ENCODE results near the gene UQCR10. TPM values are rescaled to one million over a fixed set of nuclear protein-coding genes. Genes with fewer than 3 reads are reported as not detected.

UQCR10 gene
- total RNA-seq, 1 donor from 2014 or later = 42.4 TPM

DNA sequence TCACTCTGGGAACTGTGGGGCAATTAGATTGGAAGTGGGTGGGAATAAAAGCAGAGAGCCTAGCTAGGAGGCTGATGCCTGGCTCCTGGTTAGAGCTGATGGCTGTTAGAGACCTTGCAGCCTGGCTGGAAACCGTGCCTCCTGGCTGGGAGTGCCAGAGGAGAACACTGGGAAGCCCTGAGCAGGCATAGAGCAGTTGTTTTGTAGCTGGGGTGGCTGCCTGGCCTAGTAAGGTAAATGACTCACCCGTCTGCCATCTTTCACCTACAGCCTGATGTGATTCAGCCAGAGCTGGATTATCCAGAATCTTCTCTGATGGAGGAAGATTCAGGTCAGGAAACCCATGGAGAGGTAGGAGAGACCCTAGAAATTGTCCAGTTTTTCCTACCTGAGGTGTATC is 6.1 kb downstream of the UQCR10 start:
- DNase-seq (ENCODE audit: low read depth) (peak; percentile 86), FAIRE-seq (no peak)
- Histone ChIP-seq H3K36me3 (ENCODE audit: control insufficient read depth, insufficient read depth, low read length) (peaks cover 6% of the 10 kb centered on the region), H3K4me3 (ENCODE audit: low read depth, low read length) (no peak overlapping the region), H3K27me3 (ENCODE audit: control insufficient read depth, insufficient read depth, low read length) (no peaks in the 10 kb centered on the region)
- TF ChIP-seq, protein P1, sequence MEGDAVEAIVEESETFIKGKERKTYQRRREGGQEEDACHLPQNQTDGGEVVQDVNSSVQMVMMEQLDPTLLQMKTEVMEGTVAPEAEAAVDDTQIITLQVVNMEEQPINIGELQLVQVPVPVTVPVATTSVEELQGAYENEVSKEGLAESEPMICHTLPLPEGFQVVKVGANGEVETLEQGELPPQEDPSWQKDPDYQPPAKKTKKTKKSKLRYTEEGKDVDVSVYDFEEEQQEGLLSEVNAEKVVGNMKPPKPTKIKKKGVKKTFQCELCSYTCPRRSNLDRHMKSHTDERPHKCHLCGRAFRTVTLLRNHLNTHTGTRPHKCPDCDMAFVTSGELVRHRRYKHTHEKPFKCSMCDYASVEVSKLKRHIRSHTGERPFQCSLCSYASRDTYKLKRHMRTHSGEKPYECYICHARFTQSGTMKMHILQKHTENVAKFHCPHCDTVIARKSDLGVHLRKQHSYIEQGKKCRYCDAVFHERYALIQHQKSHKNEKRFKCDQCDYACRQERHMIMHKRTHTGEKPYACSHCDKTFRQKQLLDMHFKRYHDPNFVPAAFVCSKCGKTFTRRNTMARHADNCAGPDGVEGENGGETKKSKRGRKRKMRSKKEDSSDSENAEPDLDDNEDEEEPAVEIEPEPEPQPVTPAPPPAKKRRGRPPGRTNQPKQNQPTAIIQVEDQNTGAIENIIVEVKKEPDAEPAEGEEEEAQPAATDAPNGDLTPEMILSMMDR (IDR thresholded peaks at IDR 0.05; ENCODE audit: insufficient read depth, low read length, severe bottlenecking) = no peak

DNA sequence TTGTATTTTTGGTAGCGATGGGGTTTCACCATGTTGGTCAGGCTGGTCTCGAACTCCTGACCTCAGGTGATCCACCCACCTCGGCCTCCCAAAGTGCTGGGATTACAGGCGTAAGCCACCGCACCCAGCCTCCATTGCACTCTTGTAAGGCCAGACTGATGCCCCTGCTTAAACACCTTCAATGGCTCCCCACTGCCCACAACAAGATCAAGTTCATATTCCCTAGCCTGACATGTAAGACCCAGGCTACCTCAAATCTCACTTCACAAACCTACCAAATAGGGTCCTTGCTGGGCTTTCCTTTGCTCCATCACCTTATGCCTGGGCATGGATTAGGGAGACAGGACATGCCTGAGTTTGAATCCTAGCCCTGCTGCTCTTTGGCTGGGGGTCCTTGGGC is 13.1 kb downstream of the UQCR10 start:
- Histone ChIP-seq H3K4me3 (ENCODE audit: low read depth, low read length) (no peak overlapping the region), H3K36me3 (ENCODE audit: control insufficient read depth, insufficient read depth, low read length) (no peaks in the 10 kb centered on the region), H3K27me3 (ENCODE audit: control insufficient read depth, insufficient read depth, low read length) (no peaks in the 10 kb centered on the region)
- FAIRE-seq = no peak
- TF ChIP-seq, protein P1 (IDR thresholded peaks at IDR 0.05; ENCODE audit: insufficient read depth, low read length, severe bottlenecking) = no peak
- DNase-seq (ENCODE audit: low read depth) = no peak

DNA sequence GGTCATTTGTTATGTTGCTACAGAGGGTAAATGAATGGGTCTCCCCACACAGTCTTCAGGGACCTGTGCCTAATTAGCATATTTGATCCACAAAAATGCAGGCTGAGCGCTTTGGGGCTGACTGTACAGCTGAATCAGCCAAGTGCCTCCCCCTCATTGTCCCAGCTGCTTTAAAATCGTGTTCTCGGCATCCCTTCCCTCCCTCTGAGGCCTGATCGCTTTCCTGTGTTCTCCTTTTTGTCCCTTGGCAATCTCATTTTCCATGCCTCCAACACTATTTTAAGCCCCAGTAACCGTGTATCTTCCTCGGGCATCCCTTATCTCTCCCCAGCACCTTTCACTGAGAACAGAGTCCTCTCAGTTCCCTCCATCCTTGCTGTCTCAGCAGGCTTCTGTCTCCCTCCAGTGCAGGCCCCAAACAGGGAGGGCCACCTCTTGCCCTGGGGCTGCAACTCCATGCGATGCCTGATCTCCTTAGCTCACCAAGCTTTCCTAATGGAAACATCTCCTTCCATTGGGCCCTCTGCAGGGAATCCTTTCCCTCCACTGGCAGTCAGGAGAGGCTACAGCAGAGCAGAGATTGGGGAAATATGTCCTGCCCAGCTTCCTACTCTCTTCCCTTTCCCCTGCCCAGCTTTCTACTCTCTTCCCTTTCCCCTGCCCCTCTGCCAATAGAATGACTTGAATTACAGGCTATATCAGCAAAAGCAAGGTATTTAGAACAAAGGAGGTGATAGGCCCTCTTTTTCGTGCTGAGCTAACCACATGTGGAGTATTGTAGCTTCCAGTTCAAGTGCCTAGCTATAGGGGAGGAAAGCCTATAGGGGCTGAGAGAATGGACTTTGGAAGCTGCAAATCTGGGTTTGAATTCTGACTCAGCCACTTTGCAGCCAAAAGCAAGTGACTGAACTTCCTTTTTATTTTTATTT is 13.8 kb downstream of the UQCR10 start:
- TF ChIP-seq, protein P1 (IDR thresholded peaks at IDR 0.05; ENCODE audit: insufficient read depth, low read length, severe bottlenecking) = no peak
- Histone ChIP-seq H3K27me3 (ENCODE audit: control insufficient read depth, insufficient read depth, low read length) (no peaks in the 10 kb centered on the region), H3K36me3 (ENCODE audit: control insufficient read depth, insufficient read depth, low read length) (no peaks in the 10 kb centered on the region), H3K4me3 (ENCODE audit: low read depth, low read length) (no peak overlapping the region)
- no peak for FAIRE-seq
- peak; percentile 80 for DNase-seq (ENCODE audit: low read depth)

DNA sequence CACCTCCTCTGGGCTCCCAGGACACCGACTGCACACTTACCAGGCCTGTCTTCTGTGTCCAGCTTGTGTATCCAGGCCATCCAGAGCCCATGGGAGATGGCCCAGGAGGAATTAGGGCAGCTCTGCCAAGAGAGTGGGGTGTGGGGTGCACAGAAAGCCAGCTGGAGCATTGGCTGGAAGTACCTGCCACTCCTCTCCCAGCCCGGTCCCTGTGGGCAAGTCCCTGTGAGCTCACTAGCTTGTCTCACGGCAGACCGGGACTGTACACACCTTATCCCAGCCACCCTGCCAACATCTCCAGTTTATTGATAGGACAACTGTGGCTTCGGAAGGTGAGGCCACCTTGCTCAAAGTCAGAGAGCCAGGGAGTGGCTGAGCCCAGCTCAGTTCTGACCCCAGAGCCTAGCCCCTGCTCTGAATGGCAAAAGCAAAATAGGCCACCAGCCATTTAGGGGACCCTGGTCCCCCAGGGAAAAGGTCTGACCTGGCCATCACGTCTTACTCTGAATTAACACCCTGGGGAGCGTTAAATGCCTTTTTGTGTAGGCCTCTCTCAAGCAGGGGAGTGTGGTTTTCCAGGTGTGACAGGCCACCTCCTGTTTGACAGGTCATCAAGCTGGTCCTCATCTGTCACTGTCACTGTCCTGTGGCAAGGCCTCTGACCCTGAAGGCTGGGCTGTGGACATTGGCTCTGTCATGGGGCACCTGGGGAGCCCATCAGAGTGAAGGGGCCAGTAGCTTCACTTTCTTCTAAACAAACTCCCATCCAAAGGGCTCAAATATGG is 15.1 kb downstream of the UQCR10 start:
- Histone ChIP-seq H3K27me3 (ENCODE audit: control insufficient read depth, insufficient read depth, low read length) (no peaks in the 10 kb centered on the region), H3K4me3 (ENCODE audit: low read depth, low read length) (no peak overlapping the region), H3K36me3 (ENCODE audit: control insufficient read depth, insufficient read depth, low read length) (no peaks in the 10 kb centered on the region)
- peak; percentile 50 for DNase-seq (ENCODE audit: low read depth)
- no peak for FAIRE-seq
- TF ChIP-seq, protein P1 (IDR thresholded peaks at IDR 0.05; ENCODE audit: insufficient read depth, low read length, severe bottlenecking) = no peak

DNA sequence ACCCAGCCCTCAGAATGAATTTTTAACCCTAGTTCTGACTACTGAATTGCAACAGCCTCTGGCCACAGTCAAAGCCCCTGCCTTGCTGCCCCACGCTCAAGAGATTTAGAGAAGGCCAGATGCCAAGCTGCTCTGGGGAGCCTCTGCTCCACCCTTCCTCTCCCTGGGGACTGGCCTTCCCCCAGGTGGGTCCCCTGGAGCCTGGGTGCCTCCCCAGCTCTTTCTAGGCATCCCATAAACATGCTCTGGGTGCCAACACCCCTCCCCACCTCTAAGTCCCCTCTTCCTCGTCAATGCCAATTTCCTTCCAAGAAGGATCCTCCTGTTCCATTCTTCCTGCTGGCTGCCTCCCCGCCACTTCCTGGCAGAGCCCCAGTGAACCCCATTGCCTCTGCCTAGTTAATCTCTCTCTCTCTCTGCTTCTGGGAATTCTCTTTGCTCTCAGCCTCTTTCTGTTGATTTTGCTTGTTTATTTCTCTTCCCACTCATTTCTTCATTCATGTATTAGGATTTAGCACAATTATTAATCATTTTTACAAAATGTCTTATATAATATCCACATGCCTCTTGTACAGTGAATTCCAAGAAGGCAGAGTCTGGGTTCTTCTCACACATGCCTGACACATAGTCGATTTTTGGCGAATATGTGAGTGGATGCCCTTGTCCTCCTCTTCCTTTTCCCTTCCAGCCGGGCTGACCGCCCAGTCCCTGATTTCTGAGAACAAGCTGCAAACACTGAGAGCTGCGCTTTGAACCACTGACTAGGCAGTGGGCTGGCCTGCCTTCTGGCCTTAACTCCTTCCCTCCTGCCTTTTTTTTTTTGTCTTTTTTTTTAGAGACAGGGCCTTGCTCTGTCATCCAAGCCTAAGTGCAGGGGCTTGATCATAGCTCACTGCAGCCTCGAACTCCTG is 17.5 kb downstream of the UQCR10 start:
- FAIRE-seq (no peak), DNase-seq (ENCODE audit: low read depth) (no peak)
- H3K27me3 ChIP-seq (ENCODE audit: control insufficient read depth, insufficient read depth, low read length) = no peaks in the 10 kb centered on the region

More for the DNA sequence above, 17.5 kb downstream of the UQCR10 start:
- peaks cover 12% of the 10 kb centered on the region for H3K36me3 ChIP-seq (ENCODE audit: control insufficient read depth, insufficient read depth, low read length)
- TF ChIP-seq, protein P1 (IDR thresholded peaks at IDR 0.05; ENCODE audit: insufficient read depth, low read length, severe bottlenecking) = no peak
- H3K4me3 ChIP-seq (ENCODE audit: low read depth, low read length) = no peak overlapping the region

All from bronchial epithelial cell (primary cell).